ENCODE measurements around the gene NCOA6.

GRCh38 chr20:34693414-34693813, 132.0 kb downstream of the NCOA6 start:
- no peak for TF ChIP-seq MAX (IDR thresholded peaks at IDR 0.05; ENCODE audit: low read depth)
- TF ChIP-seq CTCF (IDR thresholded peaks at IDR 0.05), result no peak
- no peak for TF ChIP-seq POLR2AphosphoS5 (IDR thresholded peaks at IDR 0.05; ENCODE audit: low read depth, low read length)
- no peak for TF ChIP-seq YY1 (IDR thresholded peaks at IDR 0.05; ENCODE audit: low read depth)
- no peak for TF ChIP-seq REST (IDR thresholded peaks at IDR 0.05; ENCODE audit: low read depth, low read length)
- no peak for TF ChIP-seq TAF1 (IDR thresholded peaks at IDR 0.05; ENCODE audit: borderline replicate concordance, low read depth, low read length)
- no peak for TF ChIP-seq USF1 (IDR thresholded peaks at IDR 0.05; ENCODE audit: borderline replicate concordance, low read depth)
- no peak for TF ChIP-seq FOXM1 (IDR thresholded peaks at IDR 0.05; ENCODE audit: low read depth)
- no peak for TF ChIP-seq USF2 (IDR thresholded peaks at IDR 0.05; ENCODE audit: borderline replicate concordance, low read depth, low read length)
- TF ChIP-seq JUND (IDR thresholded peaks at IDR 0.05), result no peak
